ENCODE data around the gene KLHL22. TPM values are rescaled to one million over a fixed set of nuclear protein-coding genes. Genes with fewer than 3 reads are reported as not detected.
A peak's percentile ranks its signal among the peaks of the same experiment; 100 is the strongest.

The KLHL22 gene
- total and polyA plus RNA-seq, 2 of the 13 experiments (the other 11 are each of a cell fraction or from before 2014, with no cell fraction given), result 10.9 to 14.8 TPM

DNA sequence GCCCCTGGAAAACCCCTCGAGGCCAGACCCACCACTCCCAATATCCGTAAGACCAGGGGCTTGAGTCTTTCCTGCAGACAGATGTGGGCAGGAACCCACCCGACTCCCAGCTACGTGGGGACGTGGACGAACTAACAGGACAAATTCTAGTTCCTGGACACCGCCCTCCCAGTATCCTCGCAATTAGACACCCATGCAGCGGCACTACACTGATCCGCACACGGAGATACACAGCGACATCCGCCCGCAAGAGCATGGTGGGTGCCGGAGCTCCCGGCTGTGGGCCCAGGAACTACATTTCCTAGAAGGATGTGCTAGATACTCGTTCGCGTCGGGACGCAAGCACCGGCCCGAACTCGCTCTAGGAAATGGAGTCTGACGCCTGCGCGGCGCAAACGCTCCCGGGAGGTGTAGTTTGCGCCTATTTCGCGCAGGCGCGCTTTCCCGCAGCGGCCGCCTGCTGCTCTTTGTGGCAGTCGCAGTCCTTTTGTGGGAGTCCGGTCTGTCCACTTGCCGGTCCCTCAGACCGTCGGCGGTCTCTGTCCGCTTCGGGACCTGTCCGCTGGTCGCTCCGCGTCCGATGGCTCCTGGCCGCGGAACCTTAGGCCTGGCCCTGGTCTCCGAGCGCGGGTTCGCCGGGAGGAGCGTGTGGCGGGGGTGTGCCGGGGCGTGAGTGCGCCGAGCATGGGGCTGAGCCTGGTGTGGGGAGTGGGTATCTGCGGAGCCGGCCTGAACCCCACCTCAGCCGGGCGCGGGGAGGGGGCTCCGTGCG, 101.7 kb downstream of the KLHL22 start, which contains the start of gene ZNF74 (continued):
- peak; percentile 27; the same call in 1 of the 2 replicates for TF ChIP-seq ZNF879 (CRISPR knock-in tag; IDR thresholded peaks at IDR 0.05)
- no peak for TF ChIP-seq ATM (IDR thresholded peaks at IDR 0.05; ENCODE audit: borderline replicate concordance)
- TF ChIP-seq, protein P1, sequence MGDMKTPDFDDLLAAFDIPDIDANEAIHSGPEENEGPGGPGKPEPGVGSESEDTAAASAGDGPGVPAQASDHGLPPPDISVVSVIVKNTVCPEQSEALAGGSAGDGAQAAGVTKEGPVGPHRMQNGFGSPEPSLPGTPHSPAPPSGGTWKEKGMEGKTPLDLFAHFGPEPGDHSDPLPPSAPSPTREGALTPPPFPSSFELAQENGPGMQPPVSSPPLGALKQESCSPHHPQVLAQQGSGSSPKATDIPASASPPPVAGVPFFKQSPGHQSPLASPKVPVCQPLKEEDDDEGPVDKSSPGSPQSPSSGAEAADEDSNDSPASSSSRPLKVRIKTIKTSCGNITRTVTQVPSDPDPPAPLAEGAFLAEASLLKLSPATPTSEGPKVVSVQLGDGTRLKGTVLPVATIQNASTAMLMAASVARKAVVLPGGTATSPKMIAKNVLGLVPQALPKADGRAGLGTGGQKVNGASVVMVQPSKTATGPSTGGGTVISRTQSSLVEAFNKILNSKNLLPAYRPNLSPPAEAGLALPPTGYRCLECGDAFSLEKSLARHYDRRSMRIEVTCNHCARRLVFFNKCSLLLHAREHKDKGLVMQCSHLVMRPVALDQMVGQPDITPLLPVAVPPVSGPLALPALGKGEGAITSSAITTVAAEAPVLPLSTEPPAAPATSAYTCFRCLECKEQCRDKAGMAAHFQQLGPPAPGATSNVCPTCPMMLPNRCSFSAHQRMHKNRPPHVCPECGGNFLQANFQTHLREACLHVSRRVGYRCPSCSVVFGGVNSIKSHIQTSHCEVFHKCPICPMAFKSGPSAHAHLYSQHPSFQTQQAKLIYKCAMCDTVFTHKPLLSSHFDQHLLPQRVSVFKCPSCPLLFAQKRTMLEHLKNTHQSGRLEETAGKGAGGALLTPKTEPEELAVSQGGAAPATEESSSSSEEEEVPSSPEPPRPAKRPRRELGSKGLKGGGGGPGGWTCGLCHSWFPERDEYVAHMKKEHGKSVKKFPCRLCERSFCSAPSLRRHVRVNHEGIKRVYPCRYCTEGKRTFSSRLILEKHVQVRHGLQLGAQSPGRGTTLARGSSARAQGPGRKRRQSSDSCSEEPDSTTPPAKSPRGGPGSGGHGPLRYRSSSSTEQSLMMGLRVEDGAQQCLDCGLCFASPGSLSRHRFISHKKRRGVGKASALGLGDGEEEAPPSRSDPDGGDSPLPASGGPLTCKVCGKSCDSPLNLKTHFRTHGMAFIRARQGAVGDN (CRISPR knock-in tag; IDR thresholded peaks at IDR 0.05), result peak; percentile 93
- TF ChIP-seq PITX1 (CRISPR knock-in tag; IDR thresholded peaks at IDR 0.05), result peak; percentile 52; the same call in 1 of the 2 replicates
- 0 out of 2 replicates have a peak, but pooled peaks have one; percentile 75 for TF ChIP-seq ZBTB20 (CRISPR knock-in tag; IDR thresholded peaks at IDR 0.05; ENCODE audit: borderline replicate concordance, low read depth)
- no peak for TF ChIP-seq TOPORS (CRISPR knock-in tag; IDR thresholded peaks at IDR 0.05)
- TF ChIP-seq ZNF24 (IDR thresholded peaks at IDR 0.05), result no peak
- TF ChIP-seq ZNF451 (CRISPR knock-in tag; IDR thresholded peaks at IDR 0.05), result 0 out of 2 replicates have a peak, but pooled peaks have one; percentile 24
- TF ChIP-seq, protein P2, sequence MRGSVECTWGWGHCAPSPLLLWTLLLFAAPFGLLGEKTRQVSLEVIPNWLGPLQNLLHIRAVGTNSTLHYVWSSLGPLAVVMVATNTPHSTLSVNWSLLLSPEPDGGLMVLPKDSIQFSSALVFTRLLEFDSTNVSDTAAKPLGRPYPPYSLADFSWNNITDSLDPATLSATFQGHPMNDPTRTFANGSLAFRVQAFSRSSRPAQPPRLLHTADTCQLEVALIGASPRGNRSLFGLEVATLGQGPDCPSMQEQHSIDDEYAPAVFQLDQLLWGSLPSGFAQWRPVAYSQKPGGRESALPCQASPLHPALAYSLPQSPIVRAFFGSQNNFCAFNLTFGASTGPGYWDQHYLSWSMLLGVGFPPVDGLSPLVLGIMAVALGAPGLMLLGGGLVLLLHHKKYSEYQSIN (CRISPR knock-in tag; IDR thresholded peaks at IDR 0.05; ENCODE audit: borderline replicate concordance), result no peak
- TF ChIP-seq ZNF629 (CRISPR knock-in tag; conservative IDR thresholded peaks at IDR 0.05), result no peak
- peak; percentile 54; the same call in 1 of the 2 replicates for TF ChIP-seq RNF2 (conservative IDR thresholded peaks at IDR 0.05; ENCODE audit: low read depth)
- TF ChIP-seq MAF1 (CRISPR knock-in tag; IDR thresholded peaks at IDR 0.05; ENCODE audit: borderline replicate concordance), result no peak
- TF ChIP-seq ZNF180 (CRISPR knock-in tag; IDR thresholded peaks at IDR 0.05; ENCODE audit: borderline replicate concordance, low read depth), result no peak
- no peak for TF ChIP-seq ZNF549 (CRISPR knock-in tag; IDR thresholded peaks at IDR 0.05)

All from HepG2 (cell line).